Gastroesophageal sphincter (tissue), 3 donors: ENCODE results near the gene TELO2.

Experiments used
- POLR2A ChIP-seq, 2 donors: fragments of 450-650 bp; IDR thresholded peaks; one replicate each; pipeline ENCODE4 v1.6.1; 2017; ENCODE audit warnings: antibody characterized with exemption in 2 of 2, mild to moderate bottlenecking in 2 of 2, moderate library complexity in 1 of 2
- POLR2AphosphoS5 ChIP-seq: sonication (generic); formaldehyde crosslinking; IDR thresholded peaks from one replicate; pipeline ENCODE4 v1.6.1; 2017; ENCODE audit warnings: antibody characterized with exemption
- TF ChIP-seq, protein P1 (sequence below), 4 experiments: fragments of 200-600 bp in 2 of 4; fragments of 450-650 bp in 2 of 4; sonication (generic) in 1 of 4; IDR thresholded peaks; one replicate each; pipeline ENCODE4 v1.5.1; 2017 to 2019; ENCODE audit warnings: antibody characterized with exemption in 4 of 4, mild to moderate bottlenecking in 2 of 4, moderate library complexity in 2 of 4

DNA sequence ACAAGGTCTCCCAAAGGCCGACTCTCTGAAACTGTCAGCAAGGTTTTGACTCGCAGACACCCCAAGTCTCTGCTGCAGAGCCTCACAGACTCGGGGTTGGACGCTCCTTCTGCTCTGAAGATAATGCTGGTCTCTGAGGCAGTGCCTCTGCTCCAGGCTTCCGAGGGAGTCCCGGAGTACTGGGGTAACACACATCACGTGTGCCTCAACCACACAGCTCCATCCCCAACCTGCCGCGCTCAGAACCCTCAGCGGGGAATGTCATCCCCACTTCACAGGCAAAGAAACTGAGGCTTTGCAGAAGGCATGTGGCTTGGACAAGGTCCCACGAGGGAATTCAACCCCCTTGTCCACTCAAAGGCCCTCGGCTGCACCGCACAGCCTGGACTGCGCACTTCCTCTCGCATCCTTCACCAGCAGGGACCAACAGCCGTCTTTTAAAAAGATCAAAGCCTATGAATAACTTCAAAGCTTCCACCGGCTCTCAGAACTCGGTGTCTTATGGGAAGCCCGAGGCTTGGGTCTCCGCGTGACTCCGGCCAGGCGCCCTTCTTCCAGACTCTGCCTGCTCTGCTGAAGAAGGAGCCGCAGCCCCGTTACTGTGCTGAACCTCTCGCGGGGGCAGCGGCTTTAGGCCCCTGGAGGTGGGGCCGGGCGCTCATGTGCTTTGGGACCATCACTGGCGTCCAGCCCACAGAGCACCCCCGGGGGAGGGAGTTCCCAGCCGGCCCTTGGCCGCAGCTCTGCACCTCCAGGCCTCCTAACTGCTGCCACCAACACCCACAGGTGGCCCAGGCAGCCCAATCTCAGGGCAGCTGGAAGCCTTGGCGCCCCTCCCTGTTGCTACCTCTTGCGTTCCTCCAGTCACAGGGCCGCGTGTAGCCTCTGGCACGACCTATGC, 42.5 kb downstream of the TELO2 start:
- TF ChIP-seq, protein P1, sequence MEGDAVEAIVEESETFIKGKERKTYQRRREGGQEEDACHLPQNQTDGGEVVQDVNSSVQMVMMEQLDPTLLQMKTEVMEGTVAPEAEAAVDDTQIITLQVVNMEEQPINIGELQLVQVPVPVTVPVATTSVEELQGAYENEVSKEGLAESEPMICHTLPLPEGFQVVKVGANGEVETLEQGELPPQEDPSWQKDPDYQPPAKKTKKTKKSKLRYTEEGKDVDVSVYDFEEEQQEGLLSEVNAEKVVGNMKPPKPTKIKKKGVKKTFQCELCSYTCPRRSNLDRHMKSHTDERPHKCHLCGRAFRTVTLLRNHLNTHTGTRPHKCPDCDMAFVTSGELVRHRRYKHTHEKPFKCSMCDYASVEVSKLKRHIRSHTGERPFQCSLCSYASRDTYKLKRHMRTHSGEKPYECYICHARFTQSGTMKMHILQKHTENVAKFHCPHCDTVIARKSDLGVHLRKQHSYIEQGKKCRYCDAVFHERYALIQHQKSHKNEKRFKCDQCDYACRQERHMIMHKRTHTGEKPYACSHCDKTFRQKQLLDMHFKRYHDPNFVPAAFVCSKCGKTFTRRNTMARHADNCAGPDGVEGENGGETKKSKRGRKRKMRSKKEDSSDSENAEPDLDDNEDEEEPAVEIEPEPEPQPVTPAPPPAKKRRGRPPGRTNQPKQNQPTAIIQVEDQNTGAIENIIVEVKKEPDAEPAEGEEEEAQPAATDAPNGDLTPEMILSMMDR (IDR thresholded peaks at IDR 0.05): no peak
- no peak for TF ChIP-seq POLR2A (IDR thresholded peaks at IDR 0.05)
- no peak for TF ChIP-seq POLR2AphosphoS5
